ENCODE data around the gene DAPK1.

The DAPK1 gene

GRCh38 chr9:87694236-87694755 lies 196.6 kb downstream of the DAPK1 start:
- no peak for DNase-seq (ENCODE audit: low read depth)

- DNase-seq (ENCODE audit: low read depth), result no peak
Observed at GRCh38 chr9:87695523-87695922, 197.9 kb downstream of the DAPK1 start.

GRCh38 chr9:87696641-87697040 lies 199.0 kb downstream of the DAPK1 start:
- DNase-seq (ENCODE audit: low read depth), result no peak

GRCh38 chr9:87698069-87698809 lies 200.6 kb downstream of the DAPK1 start:
- no peak for DNase-seq (ENCODE audit: low read depth)

- DNase-seq (ENCODE audit: low read depth), result peak; percentile 40
Observed at GRCh38 chr9:87699835-87700234, 202.2 kb downstream of the DAPK1 start.

- no peak for DNase-seq (ENCODE audit: low read depth)
Observed at GRCh38 chr9:87701491-87701890, 203.8 kb downstream of the DAPK1 start.

- DNase-seq (ENCODE audit: low read depth), result no peak
Observed at GRCh38 chr9:87701931-87702421, 204.3 kb downstream of the DAPK1 start.

GRCh38 chr9:87702921-87703320 lies 205.3 kb downstream of the DAPK1 start:
- DNase-seq (ENCODE audit: low read depth), result no peak

GRCh38 chr9:87703636-87704276 lies 206.1 kb downstream of the DAPK1 start:
- DNase-seq (ENCODE audit: low read depth), result no peak

- DNase-seq (ENCODE audit: low read depth), result no peak
Observed at GRCh38 chr9:87704342-87704741, 206.7 kb downstream of the DAPK1 start.

GRCh38 chr9:87706066-87706739 lies 208.5 kb downstream of the DAPK1 start:
- DNase-seq (ENCODE audit: low read depth), result no peak

- DNase-seq (ENCODE audit: low read depth), result no peak
Observed at GRCh38 chr9:87707805-87708506, 210.3 kb downstream of the DAPK1 start.

- DNase-seq (ENCODE audit: low read depth), result no peak
Observed at GRCh38 chr9:87708546-87708945, 210.9 kb downstream of the DAPK1 start.

- no peak for DNase-seq (ENCODE audit: low read depth)
Observed at GRCh38 chr9:87708986-87709728, 211.5 kb downstream of the DAPK1 start.

GRCh38 chr9:87710443-87710842 lies 212.8 kb downstream of the DAPK1 start:
- DNase-seq (ENCODE audit: low read depth), result no peak

- peak; percentile 87 for DNase-seq (ENCODE audit: low read depth)
Observed at GRCh38 chr9:87711857-87712800, 214.5 kb downstream of the DAPK1 start.

GRCh38 chr9:87712801-87713277 lies 215.2 kb downstream of the DAPK1 start:
- DNase-seq (ENCODE audit: low read depth), result no peak

- peak; percentile 100 for DNase-seq (ENCODE audit: low read depth)
Observed at GRCh38 chr9:87713278-87713987, 215.8 kb downstream of the DAPK1 start.

- DNase-seq (ENCODE audit: low read depth), result no peak
Observed at GRCh38 chr9:87713988-87714330, 216.3 kb downstream of the DAPK1 start.

- DNase-seq (ENCODE audit: low read depth), result peak; percentile 70
Observed at GRCh38 chr9:87714819-87715218, 217.2 kb downstream of the DAPK1 start.

Data from ELR (cell line).